Ishikawa (cell line): Measurements from ENCODE around the gene SH3PXD2A.

Experiments used
- CEBPB ChIP-seq: IDR thresholded peaks from 2 replicates; pipeline ENCODE4 v1.6.1; 2012
- CREB1 ChIP-seq: IDR thresholded peaks from 2 replicates; pipeline ENCODE4 v1.6.1; 2012; ENCODE audit warnings: low read depth
- EGR1 ChIP-seq: IDR thresholded peaks from 2 replicates; pipeline ENCODE4 v1.6.1; 2012
- EP300 ChIP-seq: IDR thresholded peaks from 2 replicates; pipeline ENCODE4 v1.6.1; 2012; ENCODE audit warnings: borderline replicate concordance
- FOXM1 ChIP-seq: IDR thresholded peaks from 2 replicates; pipeline ENCODE4 v1.6.1; 2012; ENCODE audit warnings: low read depth, borderline replicate concordance
- MAX ChIP-seq: IDR thresholded peaks from 2 replicates; pipeline ENCODE4 v1.6.1; 2012
- NFIC ChIP-seq: IDR thresholded peaks from 2 replicates; pipeline ENCODE4 v1.6.1; 2012
- RAD21 ChIP-seq: IDR thresholded peaks from 2 replicates; pipeline ENCODE4 v1.6.1; 2012; ENCODE audit warnings: low read depth
- REST ChIP-seq: IDR thresholded peaks from 2 replicates; pipeline ENCODE4 v1.6.1; 2012; ENCODE audit warnings: low read depth, mild to moderate bottlenecking
- TAF1 ChIP-seq: IDR thresholded peaks from 2 replicates; pipeline ENCODE4 v1.6.1; 2012; ENCODE audit warnings: low read depth, mild to moderate bottlenecking
- TCF12 ChIP-seq: IDR thresholded peaks from 2 replicates; pipeline ENCODE4 v1.6.1; 2012; ENCODE audit warnings: low read depth
- TEAD4 ChIP-seq: IDR thresholded peaks from 2 replicates; pipeline ENCODE4 v1.6.1; 2012
- USF1 ChIP-seq: IDR thresholded peaks from 2 replicates; pipeline ENCODE4 v1.6.1; 2012
- YY1 ChIP-seq: IDR thresholded peaks from 2 replicates; pipeline ENCODE4 v1.6.1; 2012; ENCODE audit warnings: low read depth
- ZBTB7A ChIP-seq: IDR thresholded peaks from 2 replicates; pipeline ENCODE4 v1.6.1; 2012; ENCODE audit warnings: low read depth

The SH3PXD2A gene

GRCh38 chr10:103720328-103720963, 134.9 kb downstream of the SH3PXD2A start:
- TF ChIP-seq NFIC, result no peak
- no peak for TF ChIP-seq USF1
- TF ChIP-seq ZBTB7A, result no peak

DNA sequence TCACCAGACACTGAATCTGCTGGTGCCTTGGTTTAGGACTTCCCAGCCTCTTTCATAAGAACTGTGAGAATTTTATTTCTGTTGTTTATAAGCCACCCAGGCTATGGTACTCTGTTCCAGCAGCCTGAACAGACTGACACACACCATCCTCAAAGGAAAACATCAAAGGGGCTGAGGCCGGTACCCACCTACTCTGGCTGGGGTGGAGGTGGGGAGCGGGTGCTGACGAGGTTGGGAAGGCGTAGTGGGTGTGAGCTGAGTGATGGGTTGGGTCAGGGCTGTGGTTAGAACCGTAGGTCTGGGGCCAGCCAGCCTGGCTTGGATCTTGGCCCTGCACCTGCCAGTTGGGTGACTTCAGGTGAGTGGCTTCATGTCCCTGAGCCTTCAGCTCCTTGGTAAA, 136.3 kb downstream of the SH3PXD2A start:
- TF ChIP-seq TAF1 (no peak), FOXM1 (no peak), MAX (no peak), EGR1 (no peak), REST (no peak), NFIC (no peak)

- TF ChIP-seq NFIC, result no peak
- no peak for TF ChIP-seq FOXM1
- TF ChIP-seq TAF1, result no peak
- no peak for TF ChIP-seq YY1
- no peak for TF ChIP-seq TEAD4
- TF ChIP-seq REST, result no peak
- no peak for TF ChIP-seq EP300
- no peak for TF ChIP-seq ZBTB7A
- TF ChIP-seq CEBPB, result no peak
- TF ChIP-seq EGR1, result no peak
- no peak for TF ChIP-seq RAD21
Observed at GRCh38 chr10:103718247-103718620, 137.1 kb downstream of the SH3PXD2A start.

DNA sequence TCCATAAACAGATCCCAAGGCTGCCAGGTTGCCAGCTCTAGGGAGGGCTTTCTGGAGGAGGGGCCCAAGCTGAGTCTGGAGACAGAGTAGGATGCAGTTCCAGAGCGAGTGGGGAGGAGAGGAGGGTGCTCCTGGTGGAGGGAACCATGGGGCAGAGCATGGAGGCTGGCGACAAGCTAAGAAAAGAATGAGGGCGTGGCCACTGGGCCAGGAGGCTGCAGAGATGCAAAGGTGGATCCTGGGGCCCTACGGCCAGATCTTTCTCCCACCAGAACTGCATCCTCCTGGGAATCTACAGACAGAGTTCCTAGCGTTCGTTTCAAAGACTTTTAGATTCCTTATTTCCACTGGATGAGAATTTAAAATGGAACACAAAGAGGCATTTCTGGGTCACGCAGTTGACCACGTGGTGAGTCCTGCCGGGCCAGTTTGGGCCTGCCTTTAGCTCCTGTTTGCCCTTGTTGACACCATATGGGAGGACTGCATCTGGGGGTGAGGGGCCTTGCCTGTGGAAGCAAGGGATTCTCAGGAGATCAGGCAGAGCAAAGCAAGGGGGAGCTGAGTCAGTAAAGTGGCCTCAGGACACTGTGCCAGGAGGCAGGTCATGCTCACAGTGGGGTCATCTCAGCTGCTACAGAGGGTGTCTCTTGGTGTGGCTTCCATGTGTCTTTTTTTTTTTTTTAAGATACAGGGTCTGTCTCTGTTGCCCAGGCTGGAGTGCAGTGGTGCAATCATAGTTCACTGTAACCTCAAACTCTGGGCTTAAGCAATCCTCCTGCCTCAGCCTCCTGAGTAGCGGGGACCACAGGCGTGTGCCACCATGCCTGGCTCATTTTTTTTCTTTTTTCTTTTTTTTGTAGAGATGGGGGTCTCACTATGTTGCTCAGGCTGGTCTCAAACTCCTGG, 137.8 kb downstream of the SH3PXD2A start:
- TF ChIP-seq USF1 (peak; percentile 39; the same call in 1 of the 2 replicates), ZBTB7A (no peak), NFIC (no peak)

GRCh38 chr10:103716206-103717160, 138.9 kb downstream of the SH3PXD2A start:
- TF ChIP-seq YY1 (no peak), TAF1 (no peak; the same call in 1 of the 2 replicates), NFIC (peak; percentile 64), REST (no peak), FOXM1 (peak; percentile 45; the same call in 1 of the 2 replicates), CEBPB (0 out of 2 replicates have a peak, but pooled peaks have one; percentile 3), CREB1 (no peak), EGR1 (no peak), TEAD4 (peak; percentile 91), EP300 (peak; percentile 63; the same call in 1 of the 2 replicates), USF1 (no peak), MAX (peak; percentile 60), TCF12 (no peak), ZBTB7A (no peak; the same call in 1 of the 2 replicates), RAD21 (peak; percentile 62)
